B cell (primary cell): ENCODE measurements around the gene AMH. TPM values are rescaled to one million over a fixed set of nuclear protein-coding genes. Genes with fewer than 3 reads are reported as not detected.

ENCODE experiments used
- ATAC-seq: fragments of 200-7000 bp; cut with Tn5 transposase; one replicate; pipeline ENCODE4 v1.10.0; 2021; ENCODE audit warnings: low read depth, mild to moderate bottlenecking, moderate number of reproducible peaks, moderate library complexity
- CTCF ChIA-PET: fragments of 350-600 bp; sonication (Branson Sonifier 250); formaldehyde crosslinking; loops from one replicate; lab custom pipeline; 2021; ENCODE audit warnings: antibody characterized with exemption, inconsistent platforms; lab: Charles Lee
- POLR2A ChIA-PET: fragments of 350-600 bp; sonication (Branson Sonifier 250); formaldehyde crosslinking; loops from one replicate; lab custom pipeline; 2021; ENCODE audit warnings: antibody characterized with exemption; lab: Charles Lee
- DNase-seq: peaks from one replicate; pipeline ENCODE4 v3.0.0; 2013
- H2AFZ ChIP-seq: 2 replicates; pipeline ENCODE4 v1.6.1; 2012; ENCODE audit warnings: mild to moderate bottlenecking, low read depth, low read length; ENCODE audit not compliant: insufficient read depth, poor library complexity, severe bottlenecking
- H3K27ac ChIP-seq, 2 donors: 1 replicate in 1 of 2; 2 replicates in 1 of 2; pipeline ENCODE4 v1.5.1; 2012 to 2013; ENCODE audit warnings: low read length in 2 of 2, mild to moderate bottlenecking in 2 of 2, moderate library complexity in 1 of 2
- H3K27me3 ChIP-seq, 4 experiments: fragments of 200-600 bp in 1 of 4; sonication (generic) in 1 of 4; replicated peaks in 1 of 4; 1 replicate in 2 of 4; 2 replicates in 2 of 4; pipeline versions ENCODE4 v1.6.1 to v1.7.0; 2013 to 2016; ENCODE audit warnings: low read length in 3 of 4, mild to moderate bottlenecking in 2 of 4, mixed read lengths in 1 of 4, moderate library complexity in 1 of 4; ENCODE audit not compliant: insufficient read depth in 4 of 4, control insufficient read depth in 3 of 4; ENCODE audit errors: control extremely low read depth in 1 of 4
- H3K36me3 ChIP-seq, 2 experiments: replicated peaks in 1 of 2; 1 replicate in 1 of 2; 2 replicates in 1 of 2; pipeline versions ENCODE4 v1.6.1 to v1.7.1; 2013; ENCODE audit warnings: low read length in 1 of 2; ENCODE audit not compliant: insufficient read depth in 2 of 2, control insufficient read depth in 1 of 2; ENCODE audit errors: control extremely low read depth in 1 of 2, extremely low read depth in 1 of 2
- H3K4me1 ChIP-seq, 2 donors: fragments of 200-600 bp in 1 of 2; sonication (generic) in 1 of 2; 1 replicate in 1 of 2; 2 replicates in 1 of 2; pipeline versions ENCODE4 v1.5.1 to v1.6.1; 2013 to 2017; ENCODE audit warnings: low read length in 2 of 2; ENCODE audit not compliant: control insufficient read depth in 2 of 2, insufficient read depth in 2 of 2
- H3K4me2 ChIP-seq: replicated peaks from 2 replicates; pipeline ENCODE3; 2012; ENCODE audit warnings: mild to moderate bottlenecking, low read depth, low read length; ENCODE audit not compliant: poor library complexity, severe bottlenecking
- H3K4me3 ChIP-seq, 5 experiments: fragments of 200-600 bp in 1 of 5; sonication (generic) in 1 of 5; 1 replicate in 3 of 5; 2 replicates in 2 of 5; pipeline versions ENCODE4 v1.5.1 to v1.7.0; 2011 to 2016; ENCODE audit warnings: low read length in 4 of 5, mild to moderate bottlenecking in 4 of 5, low read depth in 2 of 5, control low read depth in 1 of 5, moderate library complexity in 1 of 5; ENCODE audit not compliant: insufficient read depth in 1 of 5; ENCODE audit errors: control extremely low read depth in 1 of 5, extremely low read depth in 1 of 5
- H3K79me2 ChIP-seq: fragments of 200-600 bp; sonication (generic); one replicate; pipeline ENCODE4 v1.6.0; 2016; ENCODE audit warnings: low read length; ENCODE audit not compliant: control insufficient read depth, insufficient read depth
- H3K9ac ChIP-seq: fragments of 200-600 bp; sonication (generic); 2 replicates; pipeline ENCODE4 v1.6.1; 2017; ENCODE audit warnings: mild to moderate bottlenecking, low read length, moderate library complexity
- H3K9me3 ChIP-seq, 3 donors: one replicate each; pipeline versions ENCODE4 v1.6.1 to v1.7.1; 2013; ENCODE audit warnings: low read length in 2 of 3; ENCODE audit not compliant: control insufficient read depth in 2 of 3, insufficient read depth in 1 of 3; ENCODE audit errors: control extremely low read depth in 1 of 3
- H4K20me1 ChIP-seq: 2 replicates; pipeline ENCODE4 v1.6.0; 2012; ENCODE audit warnings: mild to moderate bottlenecking, low read length; ENCODE audit not compliant: insufficient read depth, control insufficient read depth, poor library complexity, severe bottlenecking
- H3K27ac Mint-ChIP-seq: one replicate; pipeline ENCODE4 v1.8.0; 2021; ENCODE audit warnings: mixed read lengths
- H3K27me3 Mint-ChIP-seq: one replicate; pipeline ENCODE4 v1.8.0; 2021; ENCODE audit warnings: mixed read lengths
- H3K4me1 Mint-ChIP-seq: one replicate; pipeline ENCODE4 v1.8.0; 2021; ENCODE audit warnings: mixed read lengths
- H3K4me3 Mint-ChIP-seq: one replicate; pipeline ENCODE4 v1.8.0; 2021; ENCODE audit warnings: mixed read lengths
- H3K9me3 Mint-ChIP-seq: one replicate; pipeline ENCODE4 v1.8.0; 2022; ENCODE audit warnings: mixed read lengths; ENCODE audit not compliant: insufficient read depth
- EZH2 ChIP-seq: IDR thresholded peaks from 2 replicates; pipeline ENCODE4 v1.6.1; 2012; ENCODE audit warnings: borderline replicate concordance, low read depth, mild to moderate bottlenecking, moderate library complexity, low read length; ENCODE audit not compliant: insufficient read depth, poor library complexity, severe bottlenecking
- WGBS: methylation state at CpG from one replicate; pipeline ENCODE4 v1.1.5; 2013; ENCODE audit warnings: missing lambda C conversion rate; ENCODE audit not compliant: insufficient coverage; 5-methylcytosine and 5-hydroxymethylcytosine counted together
- intact Hi-C: fragments of 100-400 bp; cut with micrococcal nuclease; formaldehyde crosslinking; loops from one replicate; pipeline ENCODE4 v1.10.0; 2022
- polyA plus RNA-seq: library from polyadenylated mRNA; depleted of rRNA; stranded (reverse); fragments of >200 nt; gene quantifications from 2 replicates; pipeline ENCODE4 v1.2.3, GENCODE V29; 2012
- total RNA-seq, 2 donors: library from RNA; stranded (reverse); fragments of 120-200 nt in 1 of 2; gene quantifications; 1 replicate in 1 of 2; 2 replicates in 1 of 2; pipeline versions ENCODE4 v1.2.3 to v1.2.4, GENCODE V29; 2013 to 2022
- TF ChIP-seq, protein P1 (sequence below): fragments of 200-600 bp; IDR thresholded peaks from one replicate; pipeline ENCODE4 v1.8.0; 2022; ENCODE audit warnings: antibody characterized with exemption, mild to moderate bottlenecking

AMH gene
- total and polyA plus RNA-seq, 2 donors (not counting 1 experiment from before 2014, with no cell fraction given): 1.5 to 4.5 TPM

DNA sequence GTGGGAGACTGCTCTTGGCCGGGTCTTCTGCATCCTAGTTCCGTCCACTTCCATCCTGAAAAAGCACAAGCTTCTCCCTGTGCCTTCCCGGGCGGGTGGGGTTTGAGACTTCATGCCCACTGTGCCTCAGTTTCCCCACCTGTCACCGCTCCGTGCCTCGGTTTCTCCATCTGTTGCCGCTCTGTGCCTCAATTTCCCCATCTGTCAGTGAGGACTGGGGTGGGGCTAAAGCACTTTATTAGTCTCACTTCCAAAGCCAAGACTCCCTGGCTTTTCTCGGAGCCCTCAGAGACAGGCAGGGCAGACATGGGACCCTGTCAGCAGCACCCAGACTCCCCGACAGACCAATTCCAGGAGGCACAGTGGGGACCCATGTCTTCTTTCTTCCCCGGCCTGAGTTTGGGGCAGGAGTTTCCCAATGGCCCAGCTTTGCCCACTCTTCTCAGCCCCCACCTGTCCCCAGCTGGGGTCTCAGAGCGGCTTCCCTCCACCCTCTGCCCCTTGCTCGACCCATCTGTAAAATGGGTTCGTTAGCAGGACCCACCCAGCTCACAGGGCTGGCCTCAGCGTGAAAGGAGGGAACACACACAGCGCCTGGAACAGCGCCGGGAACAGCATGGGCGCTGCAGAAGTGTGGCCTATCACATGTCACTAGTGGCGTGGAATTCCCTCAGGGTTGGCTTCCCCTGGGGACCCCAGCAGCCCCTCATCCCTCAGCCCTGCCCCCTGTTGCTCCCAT is 37.4 kb downstream of the AMH start:
- Mint-ChIP-seq H3K4me3 (no peak overlapping the region), H3K27ac (peak overlapping the region; percentile 53), H3K27me3 (no peaks in the 10 kb centered on the region), H3K4me1 (peaks cover 48% of the 10 kb centered on the region), H3K9me3 (no peaks in the 10 kb centered on the region)
- no peak for ATAC-seq
- ChIA-PET POLR2A (interaction anchor here (0.6 to 3.4 kb wide), 6 partner anchors 11 to 272 kb away, joined by 3 to 65 read pairs (median 12); no protein-coding TSS in a partner anchor), CTCF (interaction anchor here (1.0 to 3.2 kb wide), 3 partner anchors 8 to 12 kb away, joined by 3 to 30 read pairs (median 26); no protein-coding TSS in a partner anchor)
- 91% methylated on average over 16 of the region's 20 CpGs for WGBS
- Histone ChIP-seq H3K79me2 (peaks cover 27% of the 10 kb centered on the region), H2AFZ (no peak overlapping the region), H3K9ac (no peak overlapping the region), H3K9me3 (no peaks in the 10 kb centered on the region), H3K4me1 (peaks cover 37 to 49% of the 10 kb centered on the region in 2 donors), H3K27me3 (no peaks in the 10 kb centered on the region), H3K4me3 (no peak overlapping the region), H3K27ac (no peak overlapping the region), H4K20me1 (peaks cover 11% of the 10 kb centered on the region), H3K36me3 (no peaks in the 10 kb centered on the region), H3K4me2 (no peak overlapping the region)
- intact Hi-C loops: loop anchor here (5.0 kb wide), 1 partner anchor 34 kb away; no protein-coding TSS in a partner anchor
- TF ChIP-seq, protein P1, sequence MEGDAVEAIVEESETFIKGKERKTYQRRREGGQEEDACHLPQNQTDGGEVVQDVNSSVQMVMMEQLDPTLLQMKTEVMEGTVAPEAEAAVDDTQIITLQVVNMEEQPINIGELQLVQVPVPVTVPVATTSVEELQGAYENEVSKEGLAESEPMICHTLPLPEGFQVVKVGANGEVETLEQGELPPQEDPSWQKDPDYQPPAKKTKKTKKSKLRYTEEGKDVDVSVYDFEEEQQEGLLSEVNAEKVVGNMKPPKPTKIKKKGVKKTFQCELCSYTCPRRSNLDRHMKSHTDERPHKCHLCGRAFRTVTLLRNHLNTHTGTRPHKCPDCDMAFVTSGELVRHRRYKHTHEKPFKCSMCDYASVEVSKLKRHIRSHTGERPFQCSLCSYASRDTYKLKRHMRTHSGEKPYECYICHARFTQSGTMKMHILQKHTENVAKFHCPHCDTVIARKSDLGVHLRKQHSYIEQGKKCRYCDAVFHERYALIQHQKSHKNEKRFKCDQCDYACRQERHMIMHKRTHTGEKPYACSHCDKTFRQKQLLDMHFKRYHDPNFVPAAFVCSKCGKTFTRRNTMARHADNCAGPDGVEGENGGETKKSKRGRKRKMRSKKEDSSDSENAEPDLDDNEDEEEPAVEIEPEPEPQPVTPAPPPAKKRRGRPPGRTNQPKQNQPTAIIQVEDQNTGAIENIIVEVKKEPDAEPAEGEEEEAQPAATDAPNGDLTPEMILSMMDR: no peak
- no peak for TF ChIP-seq EZH2
- no peak for DNase-seq
